GM23338 (cell line): ENCODE results near the gene ANOS1. TPM values are rescaled to one million over a fixed set of nuclear protein-coding genes. Genes with fewer than 3 reads are reported as not detected.

Experiments used
- ATAC-seq: fragments of 200-7000 bp; cut with Tn5 transposase; 3 replicates; pipeline ENCODE4 v1.9.1; 2020
- DNase-seq: peaks from one replicate; pipeline ENCODE4 v3.0.0-alpha.2; 2015; ENCODE audit warnings: low spot score
- H2AFZ ChIP-seq: fragments of 200-600 bp; sonication (generic); 2 replicates; pipeline ENCODE4 v1.8.0; 2016; ENCODE audit warnings: antibody characterized with exemption, mild to moderate bottlenecking, moderate library complexity
- H3F3A ChIP-seq: fragments of 200-600 bp; sonication (generic); replicated peaks from 2 replicates; pipeline ENCODE4 v1.8.0; 2017; ENCODE audit warnings: antibody characterized with exemption, mixed run types, low read depth
- H3K27ac ChIP-seq: fragments of 200-600 bp; sonication (generic); 2 replicates; pipeline ENCODE4 v1.6.1; 2016; ENCODE audit warnings: low read depth
- H3K27me3 ChIP-seq: fragments of 200-600 bp; sonication (generic); 2 replicates; pipeline ENCODE4 v1.8.0; 2016; ENCODE audit warnings: mild to moderate bottlenecking, mixed run types, moderate library complexity; ENCODE audit not compliant: insufficient read depth
- H3K36me3 ChIP-seq: fragments of 200-600 bp; sonication (generic); 2 replicates; pipeline ENCODE4 v1.8.0; 2016; ENCODE audit warnings: mild to moderate bottlenecking; ENCODE audit not compliant: insufficient read depth
- H3K4me1 ChIP-seq: fragments of 200-600 bp; sonication (generic); 2 replicates; pipeline ENCODE4 v1.8.0; 2016; ENCODE audit warnings: mild to moderate bottlenecking, moderate library complexity; ENCODE audit not compliant: insufficient read depth
- H3K4me2 ChIP-seq: fragments of 200-600 bp; sonication (generic); 2 replicates; pipeline ENCODE4 v1.7.1; 2017; ENCODE audit warnings: mixed run types
- H3K4me3 ChIP-seq: fragments of 200-600 bp; sonication (generic); 2 replicates; pipeline ENCODE4 v1.6.1; 2016; ENCODE audit warnings: mixed run types
- H3K79me2 ChIP-seq: fragments of 200-600 bp; sonication (generic); replicated peaks from 2 replicates; pipeline ENCODE4 v1.8.0; 2017; ENCODE audit warnings: mild to moderate bottlenecking; ENCODE audit not compliant: insufficient read depth
- H3K9me2 ChIP-seq: fragments of 200-600 bp; sonication (generic); 2 replicates; pipeline ENCODE4 v1.8.0; 2017; ENCODE audit not compliant: insufficient read depth
- H4K20me1 ChIP-seq: fragments of 200-600 bp; sonication (generic); replicated peaks from 2 replicates; pipeline ENCODE4 v1.8.0; 2017; ENCODE audit warnings: mild to moderate bottlenecking; ENCODE audit not compliant: insufficient read depth
- H3K27ac Mint-ChIP-seq: 2 replicates; pipeline ENCODE4 v1.8.0; 2020; ENCODE audit warnings: inconsistent platforms, mild to moderate bottlenecking, moderate library complexity, mixed read lengths
- H3K27me3 Mint-ChIP-seq: 3 replicates; pipeline ENCODE4 v1.8.0; 2022; ENCODE audit warnings: low read depth, mild to moderate bottlenecking, moderate library complexity, mixed read lengths, inconsistent platforms; ENCODE audit not compliant: insufficient read depth, poor library complexity
- H3K36me3 Mint-ChIP-seq: 3 replicates; pipeline ENCODE4 v1.8.0; 2021; ENCODE audit warnings: low read depth, mild to moderate bottlenecking, inconsistent platforms, moderate library complexity, mixed read lengths
- H3K4me1 Mint-ChIP-seq: 3 replicates; pipeline ENCODE4 v1.8.0; 2020; ENCODE audit warnings: mild to moderate bottlenecking, inconsistent platforms, mixed read lengths
- H3K4me3 Mint-ChIP-seq: 3 replicates; pipeline ENCODE4 v1.8.0; 2021; ENCODE audit warnings: moderate library complexity, mild to moderate bottlenecking, inconsistent platforms, mixed read lengths
- H3K9me3 Mint-ChIP-seq: 3 replicates; pipeline ENCODE4 v1.8.0; 2020; ENCODE audit warnings: moderate library complexity, mild to moderate bottlenecking, inconsistent platforms, mixed read lengths
- CREB1 ChIP-seq: fragments of 250-450 bp; sonication (Bioruptor Pico); IDR thresholded peaks from 2 replicates; pipeline ENCODE4 v1.5.0; 2020; ENCODE audit warnings: low read depth, mild to moderate bottlenecking, moderate library complexity
- CTCF ChIP-seq, 2 experiments: fragments of 200-600 bp in 1 of 2; sonication (generic) in 1 of 2; conservative IDR thresholded peaks; 2 replicates each; pipeline versions ENCODE4 v1.5.1 to v1.6.1; 2016 to 2017; ENCODE audit warnings: antibody characterized with exemption in 2 of 2, low read depth in 2 of 2, mild to moderate bottlenecking in 2 of 2, moderate library complexity in 1 of 2
- ETS1 ChIP-seq: IDR thresholded peaks from 2 replicates; pipeline ENCODE4 v1.6.1; 2016; ENCODE audit warnings: antibody characterized with exemption
- EZH2 ChIP-seq: fragments of 200-600 bp; sonication (generic); IDR thresholded peaks from one replicate; pipeline ENCODE4 v1.8.0; 2017; ENCODE audit warnings: antibody characterized with exemption, mild to moderate bottlenecking, low read depth; ENCODE audit not compliant: unreplicated experiment
- EZH2phosphoT487 ChIP-seq: fragments of 200-600 bp; sonication (generic); IDR thresholded peaks from one replicate; pipeline ENCODE4 v1.8.1; 2018; ENCODE audit warnings: antibody characterized with exemption; ENCODE audit not compliant: unreplicated experiment
- NANOG ChIP-seq: IDR thresholded peaks from 2 replicates; pipeline ENCODE4 v1.6.1; 2016; ENCODE audit warnings: antibody characterized with exemption, borderline replicate concordance
- POLR2AphosphoS5 ChIP-seq: IDR thresholded peaks from 2 replicates; pipeline ENCODE4 v1.6.1; 2016; ENCODE audit warnings: antibody characterized with exemption, low read depth
- REST ChIP-seq: IDR thresholded peaks from one replicate; pipeline ENCODE4 v1.6.1; 2018; ENCODE audit warnings: antibody characterized with exemption; ENCODE audit not compliant: unreplicated experiment
- STAT1 ChIP-seq: IDR thresholded peaks from one replicate; pipeline ENCODE4 v1.6.1; 2016; ENCODE audit warnings: antibody characterized with exemption; ENCODE audit not compliant: unreplicated experiment
- ZNF114 ChIP-seq: fragments of 250-450 bp; sonication (Bioruptor Pico); IDR thresholded peaks from 2 replicates; pipeline ENCODE4 v1.5.0; 2020; ENCODE audit warnings: mild to moderate bottlenecking, moderate library complexity
- ZNF331 ChIP-seq: fragments of 250-450 bp; sonication (Bioruptor Pico); IDR thresholded peaks from 2 replicates; pipeline ENCODE4 v1.5.0; 2020; ENCODE audit warnings: low read depth, mild to moderate bottlenecking, moderate library complexity
- ZNF462 ChIP-seq: fragments of 250-450 bp; sonication (Bioruptor Pico); IDR thresholded peaks from 2 replicates; pipeline ENCODE4 v1.5.0; 2020; ENCODE audit warnings: mild to moderate bottlenecking, moderate library complexity
- polyA plus RNA-seq: library from polyadenylated mRNA; unstranded; fragments of >200 nt; fragmentation: Nextera tagmentation; extraction: Ambion mirVana; gene quantifications from 2 replicates; pipeline ENCODE4 v1.2.1, GENCODE V29; 2016
- total RNA-seq: library from RNA; depleted of rRNA; stranded (reverse); fragments of >200 nt; shearing (Covaris generic); gene quantifications from 2 replicates; pipeline ENCODE4 v1.2.3, GENCODE V29; 2014

The ANOS1 gene
- total and polyA plus RNA-seq, 2 experiments from 2014 or later = 21.8 to 68.5 TPM

- TF ChIP-seq ZNF114 (CRISPR knock-in tag) = no peak
Measured at GRCh38 chrX:8668813-8669212, 63.1 kb downstream of the ANOS1 start (continued).

GRCh38 chrX:8663325-8663724 is 68.6 kb downstream of the ANOS1 start:
- H3K36me3 Mint-ChIP-seq = peaks cover 63% of the 10 kb centered on the region
- DNase-seq = no peak
- H3K79me2 ChIP-seq = peaks cover 53% of the 10 kb centered on the region
- no peak overlapping the region for H3K27ac ChIP-seq
- no peak overlapping the region for H3K4me3 Mint-ChIP-seq
- no peaks in the 10 kb centered on the region for H3K27me3 ChIP-seq
- no peaks in the 10 kb centered on the region for H3F3A ChIP-seq
- ATAC-seq = no peak
- H3K9me2 ChIP-seq = no peaks in the 10 kb centered on the region
- H2AFZ ChIP-seq = no peak overlapping the region
- no peaks in the 10 kb centered on the region for H4K20me1 ChIP-seq
- TF ChIP-seq CTCF (conservative IDR thresholded peaks at IDR 0.05; ENCODE audit: low read depth in 2 of 2) (no peak), ZNF331 (no peak), ETS1 (no peak), NANOG (no peak), EZH2 (no peak), ZNF114 (CRISPR knock-in tag) (no peak), STAT1 (no peak), CREB1 (CRISPR knock-in tag) (no peak), EZH2phosphoT487 (no peak), POLR2AphosphoS5 (no peak), REST (no peak), ZNF462 (CRISPR knock-in tag) (no peak)
- H3K27ac Mint-ChIP-seq = peak overlapping the region; percentile 80
- H3K4me1 Mint-ChIP-seq = peaks cover 39% of the 10 kb centered on the region
- no peaks in the 10 kb centered on the region; the same call in 2 of the 3 replicates for H3K9me3 Mint-ChIP-seq
- H3K27me3 Mint-ChIP-seq = peaks cover 3% of the 10 kb centered on the region
- no peak overlapping the region for H3K4me3 ChIP-seq
- peaks cover 4% of the 10 kb centered on the region; the same call in 1 of the 2 replicates for H3K4me1 ChIP-seq
- no peak overlapping the region for H3K4me2 ChIP-seq
- no peaks in the 10 kb centered on the region for H3K36me3 ChIP-seq
